DMS79 (cell line): ENCODE results near the gene TTLL1.
A peak's percentile ranks its signal among the peaks of the same experiment; 100 is the strongest.
"Not testable (repeated sequence)": the region's sequence is repeated elsewhere in the genome, so short reads cannot be mapped to it uniquely, and the experiment has no call there.

Source experiments
- DNase-seq: peaks from one replicate; lab custom pipeline; 2025; lab: John Stamatoyannopoulos, UW

Gene TTLL1

GRCh38 chr22:43013355-43014315 lies 75.6 kb downstream of the TTLL1 start:
- DNase-seq: no peak

GRCh38 chr22:43012390-43012789 lies 76.8 kb downstream of the TTLL1 start:
- DNase-seq: no peak

- DNase-seq: no peak
Observed at GRCh38 chr22:43011079-43011478, 78.1 kb downstream of the TTLL1 start.

- DNase-seq: no peak
Observed at GRCh38 chr22:43009444-43009843, 79.7 kb downstream of the TTLL1 start.

- DNase-seq: no peak
Observed at GRCh38 chr22:43008921-43009320, 80.3 kb downstream of the TTLL1 start.

- DNase-seq: no peak
Observed at GRCh38 chr22:43008509-43008908, 80.7 kb downstream of the TTLL1 start.

- no peak for DNase-seq
Observed at GRCh38 chr22:43007519-43008102, 81.6 kb downstream of the TTLL1 start.

GRCh38 chr22:43006753-43007152 lies 82.4 kb downstream of the TTLL1 start:
- no peak for DNase-seq

- DNase-seq: no peak
Observed at GRCh38 chr22:43006016-43006505, 83.1 kb downstream of the TTLL1 start.

GRCh38 chr22:43005106-43005505 lies 84.1 kb downstream of the TTLL1 start:
- DNase-seq: no peak

- DNase-seq: peak; percentile 1
Observed at GRCh38 chr22:43004362-43005035, 84.7 kb downstream of the TTLL1 start.

- no peak for DNase-seq
Observed at GRCh38 chr22:43002202-43002586, 87.0 kb downstream of the TTLL1 start.

GRCh38 chr22:43001271-43002201 lies 87.7 kb downstream of the TTLL1 start:
- DNase-seq: no peak

- DNase-seq: no peak
Observed at GRCh38 chr22:43000441-43001175, 88.6 kb downstream of the TTLL1 start.

- no peak for DNase-seq
Observed at GRCh38 chr22:42997582-42998090, 91.6 kb downstream of the TTLL1 start.

GRCh38 chr22:42996646-42997365 lies 92.4 kb downstream of the TTLL1 start:
- DNase-seq: no peak

- DNase-seq: not testable (repeated sequence)
Observed at GRCh38 chr22:42995654-42996053, 93.5 kb downstream of the TTLL1 start.

- no peak for DNase-seq
Observed at GRCh38 chr22:42994917-42995562, 94.2 kb downstream of the TTLL1 start.

- DNase-seq: no peak
Observed at GRCh38 chr22:42994276-42994916, 94.8 kb downstream of the TTLL1 start.
